NCI-H2171 (cell line): ENCODE results near the gene MOSPD2.

Source experiments
- DNase-seq: peaks from one replicate; lab custom pipeline; 2025; lab: John Stamatoyannopoulos, UW

MOSPD2 gene

GRCh38 chrX:14872851-14873675 is at the start of gene MOSPD2, which contains the start of gene FANCB:
Gene MOSPD2 (plus strand): TSS chrX:14873421. CDS start chrX:14873529, 108 bp downstream.
Gene FANCB (minus strand): TSS chrX:14873069. CDS start chrX:14865510, 7,559 bp downstream.
- peak; percentile 92 for DNase-seq

- no peak for DNase-seq
Observed at GRCh38 chrX:14825851-14826250, 47.4 kb upstream of the MOSPD2 start.

- no peak for DNase-seq
Observed at GRCh38 chrX:14826319-14826718, 46.9 kb upstream of the MOSPD2 start.

GRCh38 chrX:14829643-14830042 is 43.6 kb upstream of the MOSPD2 start:
- DNase-seq: no peak

GRCh38 chrX:14832151-14832550 is 41.1 kb upstream of the MOSPD2 start:
- DNase-seq: no peak

- no peak for DNase-seq
Observed at GRCh38 chrX:14832586-14832985, 40.6 kb upstream of the MOSPD2 start.

GRCh38 chrX:14837155-14837554 is 36.1 kb upstream of the MOSPD2 start:
- DNase-seq: no peak

GRCh38 chrX:14843666-14844065 is 29.6 kb upstream of the MOSPD2 start:
- DNase-seq: no peak

GRCh38 chrX:14851526-14851925 is 21.7 kb upstream of the MOSPD2 start:
- no peak for DNase-seq

- DNase-seq: no peak
Observed at GRCh38 chrX:14864631-14865030, 8.6 kb upstream of the MOSPD2 start.

- no peak for DNase-seq
Observed at GRCh38 chrX:14865201-14865600, 8.0 kb upstream of the MOSPD2 start.

- DNase-seq: no peak
Observed at GRCh38 chrX:14871767-14872166, 1.5 kb upstream of the MOSPD2 start.

GRCh38 chrX:14872355-14872754 is 866 bp upstream of the MOSPD2 start:
- no peak for DNase-seq

GRCh38 chrX:14873676-14874049 is 442 bp downstream of the MOSPD2 start:
- no peak for DNase-seq

GRCh38 chrX:14875624-14876023 is 2.4 kb downstream of the MOSPD2 start:
- DNase-seq: no peak

- no peak for DNase-seq
Observed at GRCh38 chrX:14883826-14884225, 10.6 kb downstream of the MOSPD2 start.

- DNase-seq: no peak
Observed at GRCh38 chrX:14884714-14885113, 11.5 kb downstream of the MOSPD2 start.

- no peak for DNase-seq
Observed at GRCh38 chrX:14886252-14886651, 13.0 kb downstream of the MOSPD2 start.

GRCh38 chrX:14896273-14896672 is 23.1 kb downstream of the MOSPD2 start:
- no peak for DNase-seq

- no peak for DNase-seq
Observed at GRCh38 chrX:14897042-14897441, 23.8 kb downstream of the MOSPD2 start.

- no peak for DNase-seq
Observed at GRCh38 chrX:14899607-14900006, 26.4 kb downstream of the MOSPD2 start.

GRCh38 chrX:14902537-14902936 is 29.3 kb downstream of the MOSPD2 start:
- DNase-seq: no peak

- no peak for DNase-seq
Observed at GRCh38 chrX:14903891-14904290, 30.7 kb downstream of the MOSPD2 start.

- no peak for DNase-seq
Observed at GRCh38 chrX:14913241-14913640, 40.0 kb downstream of the MOSPD2 start.
